Measurements from ENCODE around the gene PRPF31. TPM values are rescaled to one million over a fixed set of nuclear protein-coding genes. Genes with fewer than 3 reads are reported as not detected.

The PRPF31 gene
- total and polyA plus RNA-seq, 9 of the 15 experiments (the other 6 are each of a cell fraction or from before 2014, with no cell fraction given): 5.8 to 92.2 (median 69.2) TPM

GRCh38 chr19:54102421-54103169 lies 13.0 kb upstream of the PRPF31 start, which contains the start of gene NDUFA3 (continued):
- TF ChIP-seq HDAC2 (IDR thresholded peaks at IDR 0.05): peak; percentile 100
- peak; percentile 85 to 86 for TF ChIP-seq SIX5 (IDR thresholded peaks at IDR 0.05; ENCODE audit: borderline replicate concordance in 1 of 2, insufficient read depth in 1 of 2, low read depth in 1 of 2, low read length in 2 of 2)
- peak; percentile 85 for TF ChIP-seq CREB1 (IDR thresholded peaks at IDR 0.05)
- TF ChIP-seq CREB1 (CRISPR knock-in tag; IDR thresholded peaks at IDR 0.05): peak; percentile 90
- no peak; the same call in 1 of the 2 replicates for TF ChIP-seq PHTF2 (CRISPR knock-in tag; IDR thresholded peaks at IDR 0.05)
- TF ChIP-seq JUND (IDR thresholded peaks at IDR 0.05; ENCODE audit: borderline replicate concordance, low read depth, low read length): no peak
- TF ChIP-seq JUND (tag; IDR thresholded peaks at IDR 0.05; ENCODE audit: borderline replicate concordance, low read depth, low read length): peak; percentile 35; the same call in 2 of the 3 replicates
- TF ChIP-seq ETV1 (tag; conservative IDR thresholded peaks at IDR 0.05; ENCODE audit: low read depth): peak; percentile 56
- no peak for TF ChIP-seq THRB (CRISPR knock-in tag; conservative IDR thresholded peaks at IDR 0.05)
- no peak for TF ChIP-seq MTF1 (CRISPR knock-in tag; IDR thresholded peaks at IDR 0.05; ENCODE audit: borderline replicate concordance)
- TF ChIP-seq, protein P1, sequence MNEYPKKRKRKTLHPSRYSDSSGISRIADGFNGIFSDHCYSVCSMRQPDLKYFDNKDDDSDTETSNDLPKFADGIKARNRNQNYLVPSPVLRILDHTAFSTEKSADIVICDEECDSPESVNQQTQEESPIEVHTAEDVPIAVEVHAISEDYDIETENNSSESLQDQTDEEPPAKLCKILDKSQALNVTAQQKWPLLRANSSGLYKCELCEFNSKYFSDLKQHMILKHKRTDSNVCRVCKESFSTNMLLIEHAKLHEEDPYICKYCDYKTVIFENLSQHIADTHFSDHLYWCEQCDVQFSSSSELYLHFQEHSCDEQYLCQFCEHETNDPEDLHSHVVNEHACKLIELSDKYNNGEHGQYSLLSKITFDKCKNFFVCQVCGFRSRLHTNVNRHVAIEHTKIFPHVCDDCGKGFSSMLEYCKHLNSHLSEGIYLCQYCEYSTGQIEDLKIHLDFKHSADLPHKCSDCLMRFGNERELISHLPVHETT (CRISPR knock-in tag; conservative IDR thresholded peaks at IDR 0.05 in 1 of 2, IDR thresholded peaks at IDR 0.05 in 1 of 2): peak in 1 of 2 experiments; percentile 61; a peak in 1 of 4 replicates
- TF ChIP-seq RERE (CRISPR knock-in tag; IDR thresholded peaks at IDR 0.05; ENCODE audit: borderline replicate concordance): no peak
- peak; percentile 84; the same call in 1 of the 2 replicates for TF ChIP-seq GABPB1 (CRISPR knock-in tag; IDR thresholded peaks at IDR 0.05)
- TF ChIP-seq PML (IDR thresholded peaks at IDR 0.05; ENCODE audit: low read length): 0 out of 2 replicates have a peak, but pooled peaks have one; percentile 67
- no peak for TF ChIP-seq GTF2A2 (tag; IDR thresholded peaks at IDR 0.05)
- TF ChIP-seq RBM17 (IDR thresholded peaks at IDR 0.05; ENCODE audit: borderline replicate concordance, low read depth, low read length): no peak
- no peak for TF ChIP-seq ZNF184 (CRISPR knock-in tag; IDR thresholded peaks at IDR 0.05)
- TF ChIP-seq HNRNPH1 (optimal IDR thresholded peaks at IDR 0.05; ENCODE audit: low read depth, low read length): no peak
